ENCODE data around the gene C11orf21.

C11orf21 gene

GRCh38 chr11:2320568-2321310 lies 19.0 kb upstream of the C11orf21 start:
- no peak for DNase-seq (ENCODE audit: low read depth, low spot score)

DNA sequence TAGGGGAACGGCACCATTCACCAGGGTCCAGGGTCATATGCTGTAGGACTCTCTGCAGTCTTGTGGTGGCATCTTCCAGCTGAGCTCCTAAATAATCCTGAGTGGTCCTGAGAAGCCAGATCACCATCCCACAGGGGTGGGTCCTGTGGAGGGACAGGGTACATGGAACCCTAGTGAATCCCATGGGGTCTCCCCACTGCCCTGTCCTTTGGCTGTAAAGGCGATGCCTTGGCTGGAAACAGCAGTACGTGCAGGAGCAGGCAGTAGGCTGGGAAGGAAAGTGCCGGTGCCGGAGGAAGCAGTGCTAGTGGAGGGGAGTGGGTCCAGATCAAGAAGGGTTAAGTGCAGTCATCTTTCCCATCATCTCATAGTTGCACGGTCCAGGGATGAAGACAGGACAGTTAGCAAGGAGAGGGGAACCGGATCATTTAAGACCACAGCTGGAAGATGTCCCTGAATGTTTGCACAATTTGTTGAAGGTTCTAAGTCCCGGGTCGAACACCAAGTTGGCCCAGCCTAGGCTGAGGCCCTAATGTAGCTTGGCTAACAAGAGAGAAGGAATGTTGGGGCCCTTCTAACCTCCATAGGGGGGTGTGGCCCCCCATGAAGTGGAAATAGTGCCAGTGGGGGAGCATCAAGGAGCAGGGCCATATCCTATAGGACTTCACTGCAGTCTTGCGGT lies 18.2 kb upstream of the C11orf21 start:
- no peak for DNase-seq (ENCODE audit: low read depth, low spot score)

- no peak for DNase-seq (ENCODE audit: low read depth, low spot score)
These were observed 17.0 kb upstream of the C11orf21 start for GRCh38 chr11:2318707-2319106.

DNA sequence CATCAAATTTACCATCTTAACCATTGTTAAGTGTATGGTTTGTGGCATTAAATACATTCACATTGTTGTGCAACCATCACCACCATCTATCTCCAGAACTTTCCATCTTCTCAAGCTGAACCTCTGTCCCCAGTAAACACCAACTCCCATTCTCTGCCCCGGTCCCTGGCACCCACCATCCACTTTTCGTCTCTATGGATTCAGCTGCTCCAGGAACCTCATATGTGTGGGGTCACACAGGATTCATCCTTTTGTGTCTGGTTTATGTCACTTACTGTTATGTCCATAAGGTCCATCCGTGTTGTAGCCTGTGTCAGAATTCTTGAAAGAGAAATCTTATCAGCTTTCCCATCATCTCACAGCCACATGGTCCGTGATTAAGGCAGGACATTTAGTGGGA lies 16.4 kb upstream of the C11orf21 start:
- no peak for DNase-seq (ENCODE audit: low read depth, low spot score)

- DNase-seq (ENCODE audit: low read depth, low spot score) = no peak
These were observed 15.8 kb upstream of the C11orf21 start for GRCh38 chr11:2317354-2318050.

DNA sequence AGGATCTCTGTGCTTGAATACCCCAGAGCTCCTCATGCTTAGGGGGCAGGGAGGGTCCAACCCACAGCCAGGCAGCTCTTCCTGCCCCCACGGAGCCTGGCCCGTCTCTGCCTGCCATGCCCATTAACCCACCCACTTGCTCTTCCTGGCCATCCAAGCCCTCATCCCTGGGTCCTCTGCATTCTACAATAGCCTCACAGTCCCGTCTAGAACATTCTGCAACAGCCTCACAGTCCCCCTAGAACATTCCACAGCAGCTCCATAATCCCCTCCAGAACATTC lies 15.2 kb upstream of the C11orf21 start:
- DNase-seq (ENCODE audit: low read depth, low spot score) = no peak

DNA sequence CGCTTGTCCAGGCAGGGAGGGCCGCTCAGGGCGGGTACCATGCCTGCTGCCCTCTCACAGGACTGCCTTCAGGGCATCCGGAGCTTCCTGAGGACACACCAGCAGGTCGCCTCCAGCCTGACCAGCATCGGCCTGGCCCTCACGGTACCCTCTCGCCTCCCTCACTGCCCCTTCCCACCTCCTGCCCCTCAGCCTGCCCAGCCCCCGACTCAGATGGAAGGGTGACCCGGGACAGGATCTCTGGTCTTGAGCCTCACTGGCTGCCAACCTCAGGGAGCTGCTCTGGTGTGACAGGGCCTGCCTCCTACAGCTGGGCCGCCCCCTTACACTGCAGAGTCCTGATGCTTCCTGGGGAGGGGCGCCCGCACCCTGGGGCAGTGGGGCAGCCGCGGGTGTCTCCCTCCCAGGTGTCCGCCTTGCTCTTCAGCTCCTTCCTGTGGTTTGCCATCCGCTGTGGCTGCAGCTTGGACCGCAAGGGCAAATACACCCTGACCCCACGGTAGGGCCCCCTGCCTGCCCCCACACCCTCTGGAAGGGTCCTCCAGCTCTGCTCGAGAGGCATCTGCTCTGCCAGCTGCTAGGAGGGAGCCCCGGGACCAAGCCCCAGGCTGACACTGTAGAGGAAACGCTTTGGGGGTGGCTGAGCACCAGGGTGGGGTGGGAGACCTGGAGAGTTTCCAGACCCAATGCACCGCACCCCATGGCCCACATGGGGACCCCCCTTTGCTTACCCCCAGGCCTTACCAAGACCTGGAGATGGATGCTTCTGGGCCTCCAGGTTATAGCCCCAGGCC lies 14.6 kb upstream of the C11orf21 start:
- DNase-seq (ENCODE audit: low read depth, low spot score) = no peak

GRCh38 chr11:2315395-2316168 lies 13.9 kb upstream of the C11orf21 start:
- no peak for DNase-seq (ENCODE audit: low read depth, low spot score)

DNA sequence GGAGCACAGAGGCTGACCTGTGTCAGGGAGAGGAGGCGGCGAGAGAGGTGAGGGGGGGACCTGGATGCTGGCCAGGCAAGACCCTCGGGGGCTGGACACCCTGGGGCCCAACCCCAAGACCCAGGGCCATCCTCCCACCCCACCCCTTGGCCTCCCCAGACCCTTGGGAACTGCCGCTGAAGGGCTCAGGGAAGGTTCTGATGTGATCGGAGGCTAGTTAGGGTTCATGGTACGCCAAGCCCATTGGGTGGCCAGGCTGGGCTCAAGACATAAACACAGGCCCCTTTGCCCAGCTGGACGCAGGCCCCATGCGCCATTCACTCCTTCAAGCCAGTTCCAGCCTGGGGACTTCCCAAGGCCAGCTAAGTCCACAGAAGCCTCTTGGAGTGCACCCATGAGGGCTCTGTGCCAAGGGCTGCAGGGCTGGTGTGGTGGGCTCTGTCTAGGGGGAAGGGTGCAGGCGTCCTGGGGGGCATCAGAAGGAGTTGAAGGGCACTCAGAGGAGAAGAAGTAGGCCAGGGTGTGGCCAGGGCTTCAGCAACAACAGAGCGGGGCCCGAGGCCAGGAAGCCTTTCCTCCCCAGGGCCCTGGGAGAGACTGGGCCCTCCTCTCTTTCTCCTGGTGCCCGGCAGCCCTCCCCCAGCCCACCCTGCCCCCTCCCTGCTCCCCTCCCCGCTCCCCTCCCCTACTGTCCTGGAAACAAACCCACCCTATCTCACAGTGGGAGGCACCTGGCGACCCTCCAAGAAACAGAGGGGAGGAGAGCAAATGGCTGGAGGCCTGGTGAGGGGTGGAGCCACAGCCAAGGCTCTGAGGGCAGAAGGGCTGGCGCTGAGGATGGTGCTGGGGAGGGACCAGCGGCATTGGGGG lies 13.0 kb upstream of the C11orf21 start:
- peak; percentile 66 for DNase-seq (ENCODE audit: low read depth, low spot score)

DNA sequence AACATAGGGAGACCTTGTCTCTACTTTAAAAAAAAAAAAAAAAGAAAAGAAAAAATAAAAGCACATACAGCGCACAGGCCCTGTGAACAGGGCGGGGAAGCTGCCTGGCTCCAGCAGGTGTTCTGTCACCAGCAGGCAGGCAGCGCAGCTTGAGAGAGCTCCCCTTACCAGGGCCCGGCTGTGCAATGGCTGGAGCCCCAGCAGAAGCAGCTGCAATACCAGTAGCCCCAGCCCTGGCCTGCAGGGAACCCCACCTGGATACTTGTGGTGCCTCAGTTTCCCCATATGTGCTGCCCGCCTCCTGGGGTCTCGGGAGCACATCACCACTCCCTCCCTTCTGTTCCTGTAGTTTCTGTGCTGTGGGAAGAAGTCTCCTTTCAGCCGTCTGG lies 12.4 kb upstream of the C11orf21 start:
- DNase-seq (ENCODE audit: low read depth, low spot score) = no peak

GRCh38 chr11:2313051-2313951 lies 11.6 kb upstream of the C11orf21 start:
- DNase-seq (ENCODE audit: low read depth, low spot score) = no peak

DNA sequence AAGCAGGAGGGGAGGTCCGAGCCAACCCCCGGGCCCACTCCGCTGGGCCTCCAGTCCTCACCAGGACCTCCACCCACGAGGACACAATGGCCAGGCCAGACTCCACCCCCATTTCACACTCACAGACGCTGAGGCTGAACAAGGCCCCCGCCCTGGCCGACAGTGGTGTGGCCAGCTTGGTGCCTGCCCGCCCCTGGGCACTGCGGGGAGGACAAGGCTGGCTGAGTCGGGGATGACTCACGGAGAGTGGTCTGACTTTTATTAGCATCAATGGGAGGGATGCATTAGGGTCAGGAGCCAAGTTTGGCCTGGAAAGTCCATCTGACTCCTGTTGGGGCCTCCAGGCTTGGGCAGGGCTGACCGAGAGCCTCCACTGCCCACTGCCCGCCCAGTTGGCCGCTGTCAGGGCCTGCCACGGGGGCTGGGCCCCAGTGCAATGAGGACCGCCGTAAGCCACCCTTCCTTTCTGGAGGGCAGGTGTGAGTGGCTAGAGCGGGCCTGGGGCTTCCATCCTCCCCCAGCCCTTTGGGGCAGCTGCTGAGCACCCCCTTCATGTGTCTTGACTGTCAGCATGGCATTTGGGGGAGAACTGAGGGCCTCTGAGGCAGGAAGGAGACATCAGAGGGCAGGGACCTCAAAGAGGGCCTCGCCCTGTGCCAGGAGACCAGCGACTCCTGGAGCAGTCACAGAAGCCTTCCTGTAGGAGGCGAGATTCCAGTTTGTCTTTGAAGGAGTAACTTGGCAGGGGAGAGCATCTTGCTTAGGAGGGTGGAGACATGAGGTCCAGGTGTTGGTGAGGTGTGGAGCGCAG lies 10.7 kb upstream of the C11orf21 start:
- DNase-seq (ENCODE audit: low read depth, low spot score) = no peak

GRCh38 chr11:2311353-2312133 lies 9.8 kb upstream of the C11orf21 start:
- DNase-seq (ENCODE audit: low read depth, low spot score) = no peak

GRCh38 chr11:2310786-2311352 lies 9.2 kb upstream of the C11orf21 start:
- no peak for DNase-seq (ENCODE audit: low read depth, low spot score)

DNA sequence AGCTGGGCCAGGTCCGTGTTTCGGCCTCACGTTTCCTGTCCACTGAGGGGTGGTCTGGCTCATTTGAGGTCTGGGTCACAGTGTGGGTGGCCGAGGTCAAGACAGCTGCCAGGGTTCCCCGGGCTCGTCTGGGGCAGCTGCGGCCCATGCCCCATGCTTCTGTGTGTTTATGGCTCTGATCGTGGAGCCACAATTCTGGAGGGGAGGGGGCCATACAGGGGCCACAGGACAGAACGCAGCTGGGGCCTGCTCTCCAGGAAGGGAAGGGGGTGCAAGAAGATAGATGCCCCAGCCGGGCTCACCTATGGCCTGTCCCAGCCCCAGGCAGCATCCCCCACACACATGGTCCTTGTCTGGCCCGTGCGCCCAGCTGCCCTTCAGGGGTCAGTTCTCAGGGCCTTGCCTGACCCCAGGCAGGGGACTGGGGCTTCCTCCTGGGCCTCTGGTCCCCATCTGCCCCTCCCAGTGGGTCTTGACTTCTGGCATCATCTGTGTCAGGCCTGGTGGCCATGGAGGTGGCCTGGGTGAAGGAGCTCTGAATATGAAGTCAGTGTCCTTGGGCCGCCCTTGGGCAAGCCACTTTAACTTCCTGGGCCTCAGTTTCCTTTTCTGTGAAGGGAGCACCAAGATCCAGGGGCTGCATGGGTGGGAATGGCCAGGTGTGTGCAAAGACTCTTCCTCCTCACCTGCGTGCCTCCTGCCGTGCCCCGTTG lies 8.5 kb upstream of the C11orf21 start:
- DNase-seq (ENCODE audit: low read depth, low spot score) = no peak

DNA sequence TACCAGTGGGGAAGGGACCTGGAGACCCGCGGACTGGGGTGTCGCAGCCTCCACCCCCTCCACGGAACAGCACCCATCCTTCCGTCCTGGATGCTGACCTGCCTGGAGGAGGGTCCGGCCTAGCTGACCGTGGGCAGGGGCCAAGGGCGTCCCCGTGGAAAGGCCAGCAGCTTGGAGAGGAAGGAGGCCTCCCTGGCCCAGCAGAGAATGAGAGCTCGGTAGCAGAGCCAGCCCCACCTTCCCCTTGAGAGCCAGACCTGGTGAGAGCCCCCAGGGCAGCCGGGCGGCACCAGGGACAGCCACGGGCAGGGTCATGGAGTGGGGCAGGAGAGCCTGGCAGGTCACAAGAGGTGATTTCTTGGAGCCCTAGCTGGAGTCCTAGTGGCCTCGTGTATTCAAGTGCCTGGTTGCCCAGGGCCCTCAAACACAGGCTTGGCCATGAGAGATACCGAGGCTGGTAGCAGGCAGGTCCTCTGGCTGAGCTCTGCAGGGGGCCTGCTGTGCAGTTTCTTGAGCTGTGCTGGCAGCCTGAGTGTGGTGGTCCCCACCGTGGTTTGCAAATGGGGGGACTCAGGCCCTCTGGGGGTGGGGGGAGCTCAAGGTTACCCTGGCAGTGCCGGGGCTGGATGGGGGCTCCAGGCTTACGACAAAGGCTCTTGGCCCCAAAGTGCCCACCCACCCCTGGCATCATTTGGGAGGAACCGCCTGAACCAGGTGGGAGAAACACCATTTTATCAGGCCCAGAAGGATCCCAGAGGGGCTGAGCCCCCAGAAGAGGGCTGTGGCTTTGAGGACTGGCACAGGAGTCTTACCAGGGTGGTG lies 7.7 kb upstream of the C11orf21 start:
- no peak for DNase-seq (ENCODE audit: low read depth, low spot score)

All from brain pericyte (primary cell).